NAMALWA (cell line): ENCODE results near the gene ARHGAP30.
"Not testable (repeated sequence)": the region's sequence is repeated elsewhere in the genome, so short reads cannot be mapped to it uniquely, and the experiment has no call there.

Source experiments
- DNase-seq: peaks from one replicate; pipeline ENCODE4 v3.0.0-alpha.2; 2015; ENCODE audit warnings: low spot score

The ARHGAP30 gene

DNA sequence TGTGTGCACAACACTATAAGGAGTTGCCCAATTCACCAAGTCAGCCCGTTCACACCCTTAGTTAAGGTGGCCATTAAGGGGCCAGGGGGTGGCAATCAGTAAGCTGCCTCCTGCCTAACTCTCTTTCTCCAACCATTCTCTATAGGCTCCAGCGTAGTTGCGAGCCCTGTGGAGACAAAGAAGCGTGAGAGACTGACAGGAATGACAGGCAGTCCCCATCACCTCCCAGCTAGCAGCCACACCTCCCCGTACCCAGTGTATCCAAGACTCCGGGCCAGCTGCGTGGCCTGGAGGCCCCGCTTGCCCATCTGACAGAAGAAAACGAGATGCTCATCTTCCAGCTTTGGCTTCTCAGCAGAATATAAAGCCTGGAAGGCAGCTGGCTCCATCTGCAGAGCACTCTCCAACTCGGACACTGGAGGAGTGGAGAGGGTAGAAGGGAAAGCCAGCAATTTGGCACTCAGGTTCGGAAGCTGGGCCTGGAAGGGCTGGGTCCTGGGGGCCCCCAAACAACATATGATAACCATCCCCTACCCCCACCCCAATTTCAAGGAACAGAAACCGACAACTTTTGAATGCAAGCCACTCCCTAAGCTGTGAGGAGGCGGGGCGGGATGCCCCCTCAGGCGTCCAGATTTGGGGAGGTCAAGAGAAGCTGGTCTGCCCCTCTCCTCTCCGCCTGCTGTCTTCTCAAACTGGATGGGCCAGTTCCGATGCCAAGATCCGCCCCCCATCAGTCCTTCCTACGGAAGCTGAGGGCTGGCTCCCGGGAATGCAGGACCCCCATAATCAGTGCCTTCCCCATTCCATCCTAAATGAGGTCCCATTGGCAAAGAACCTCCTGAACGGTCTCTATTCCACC lies 31.8 kb downstream of the ARHGAP30 start:
- no peak for DNase-seq

DNA sequence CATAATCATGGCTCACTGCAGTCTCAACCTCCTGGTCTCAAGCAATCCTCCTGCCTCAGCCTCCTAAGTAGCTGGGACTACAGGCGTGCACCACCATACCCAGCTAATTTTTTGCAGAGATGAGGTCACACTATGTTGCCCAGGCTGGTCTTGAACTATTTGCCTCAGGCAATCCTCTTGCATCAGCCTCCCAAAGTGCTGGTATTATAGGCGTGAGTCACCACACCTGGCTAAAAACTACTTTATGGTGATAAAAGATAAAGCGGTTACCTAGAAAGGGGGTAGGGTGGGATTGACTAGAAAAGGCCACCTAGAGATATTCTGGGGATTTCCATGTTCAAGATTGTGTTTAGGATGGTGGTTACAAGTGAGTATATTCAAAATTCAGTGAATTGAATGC lies 35.9 kb downstream of the ARHGAP30 start:
- DNase-seq: no peak

DNA sequence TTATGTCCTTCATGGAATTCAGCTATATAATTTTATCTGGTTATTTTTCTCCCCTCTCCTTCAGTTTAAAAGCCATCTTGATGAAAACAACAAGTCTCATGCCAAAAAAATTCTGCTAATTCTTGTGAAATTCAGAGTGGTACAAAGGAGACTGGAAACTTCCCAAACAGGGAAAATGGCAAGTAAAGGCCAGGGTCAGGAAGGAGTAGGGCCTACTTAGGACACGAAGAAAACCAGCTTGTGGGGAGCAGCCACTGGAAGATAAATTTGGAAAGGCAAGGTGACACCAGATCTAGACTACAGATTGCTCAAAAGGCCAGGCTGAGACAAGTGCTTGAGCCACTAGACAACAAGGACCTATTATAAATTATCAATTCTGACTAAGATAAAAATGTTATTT lies 37.3 kb downstream of the ARHGAP30 start:
- DNase-seq: no peak

DNA sequence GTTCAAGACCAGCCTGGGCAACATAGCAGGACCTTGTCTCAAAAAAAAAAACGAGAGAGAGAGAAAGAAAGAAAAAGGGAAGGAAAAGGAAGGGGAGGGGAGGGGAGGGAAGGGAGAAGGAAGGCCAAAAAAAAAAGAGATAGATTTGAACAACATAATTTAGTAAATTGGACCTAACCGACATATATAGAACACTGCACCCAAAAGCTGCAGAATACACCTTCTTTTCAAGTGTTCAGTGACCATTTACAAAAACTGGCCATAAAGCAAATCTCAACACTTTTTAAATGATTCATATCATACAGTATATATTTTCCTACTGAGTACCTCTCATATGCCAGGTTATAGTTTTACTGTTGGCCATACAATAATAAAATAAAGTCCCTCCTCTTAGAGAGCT lies 37.8 kb downstream of the ARHGAP30 start:
- DNase-seq: no peak

DNA sequence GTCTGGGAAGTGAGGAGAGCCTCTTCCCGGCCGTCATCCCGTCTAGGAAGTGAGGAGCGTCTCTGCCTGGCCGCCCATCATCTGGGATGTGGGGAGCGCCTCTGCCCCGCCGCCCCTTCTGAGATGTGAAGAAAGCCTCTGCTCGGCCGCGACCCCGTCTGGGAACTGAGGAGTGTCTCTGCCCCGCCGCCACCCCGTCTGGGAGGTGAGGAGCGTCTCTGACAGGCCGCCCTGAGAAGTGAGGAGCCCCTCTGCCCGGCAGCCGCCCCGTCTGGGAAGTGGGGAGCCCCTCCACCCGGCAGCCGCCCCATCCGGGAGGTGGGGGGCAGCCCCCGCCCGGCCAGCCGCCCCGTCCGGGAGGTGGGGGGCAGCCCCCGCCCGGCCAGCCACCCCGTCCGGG lies 40.2 kb downstream of the ARHGAP30 start:
- DNase-seq: not testable (repeated sequence)

DNA sequence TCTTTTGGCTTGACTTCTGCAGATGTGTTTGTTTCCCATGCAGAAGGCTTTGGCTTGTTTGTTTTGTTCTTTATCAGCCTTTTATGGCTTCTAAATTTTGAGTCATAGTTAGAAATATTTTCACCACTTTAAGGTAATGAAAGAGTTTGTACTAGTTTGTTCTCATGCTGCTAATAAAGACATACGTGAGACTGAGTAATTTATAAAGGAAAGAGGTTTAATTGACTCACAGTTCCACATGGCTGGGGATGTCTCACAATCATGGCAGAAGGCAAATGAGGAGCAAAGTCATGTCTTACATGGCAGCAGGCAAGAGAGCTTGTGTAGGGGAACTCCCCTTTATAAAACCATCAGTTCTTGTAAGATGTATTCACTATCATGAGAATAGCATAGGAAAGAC lies 42.7 kb downstream of the ARHGAP30 start:
- DNase-seq: not testable (repeated sequence)

DNA sequence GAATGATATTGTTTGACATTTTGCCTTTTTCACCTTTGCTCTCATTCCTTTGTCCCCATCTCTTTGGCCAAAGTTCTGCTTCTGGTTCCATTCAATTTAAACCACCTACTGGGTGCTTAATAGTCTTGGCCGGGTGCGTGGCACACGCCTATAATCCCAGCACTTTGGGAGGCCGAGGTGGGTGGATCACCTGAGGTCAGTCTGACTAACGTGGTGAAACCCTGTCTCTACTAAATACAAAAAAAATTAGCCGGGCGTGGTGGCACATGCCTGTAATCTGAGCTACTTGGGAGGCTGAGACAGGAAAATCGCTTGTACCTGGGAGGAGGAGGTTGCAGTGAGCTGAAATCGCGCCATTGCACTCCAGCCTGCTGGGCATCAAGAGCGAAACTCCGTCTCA lies 47.3 kb downstream of the ARHGAP30 start:
- DNase-seq: not testable (repeated sequence)

DNA sequence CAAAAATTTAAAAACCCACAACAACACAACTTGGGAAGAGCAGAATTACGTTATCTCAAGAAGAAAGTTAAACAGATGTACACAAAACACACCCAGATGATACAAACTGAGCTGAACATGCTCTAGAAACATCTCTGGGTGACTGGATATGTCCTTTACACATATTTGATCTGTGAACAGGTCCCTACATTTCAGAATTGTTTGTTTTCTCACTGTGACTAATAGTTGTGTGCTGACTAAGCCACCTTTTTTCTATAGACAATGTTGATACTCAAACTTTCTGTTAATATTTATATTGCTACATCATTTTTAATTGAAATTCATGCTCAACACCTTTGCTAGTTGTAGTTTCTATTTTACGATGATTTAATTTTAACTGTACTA lies 47.7 kb downstream of the ARHGAP30 start:
- DNase-seq: no peak

DNA sequence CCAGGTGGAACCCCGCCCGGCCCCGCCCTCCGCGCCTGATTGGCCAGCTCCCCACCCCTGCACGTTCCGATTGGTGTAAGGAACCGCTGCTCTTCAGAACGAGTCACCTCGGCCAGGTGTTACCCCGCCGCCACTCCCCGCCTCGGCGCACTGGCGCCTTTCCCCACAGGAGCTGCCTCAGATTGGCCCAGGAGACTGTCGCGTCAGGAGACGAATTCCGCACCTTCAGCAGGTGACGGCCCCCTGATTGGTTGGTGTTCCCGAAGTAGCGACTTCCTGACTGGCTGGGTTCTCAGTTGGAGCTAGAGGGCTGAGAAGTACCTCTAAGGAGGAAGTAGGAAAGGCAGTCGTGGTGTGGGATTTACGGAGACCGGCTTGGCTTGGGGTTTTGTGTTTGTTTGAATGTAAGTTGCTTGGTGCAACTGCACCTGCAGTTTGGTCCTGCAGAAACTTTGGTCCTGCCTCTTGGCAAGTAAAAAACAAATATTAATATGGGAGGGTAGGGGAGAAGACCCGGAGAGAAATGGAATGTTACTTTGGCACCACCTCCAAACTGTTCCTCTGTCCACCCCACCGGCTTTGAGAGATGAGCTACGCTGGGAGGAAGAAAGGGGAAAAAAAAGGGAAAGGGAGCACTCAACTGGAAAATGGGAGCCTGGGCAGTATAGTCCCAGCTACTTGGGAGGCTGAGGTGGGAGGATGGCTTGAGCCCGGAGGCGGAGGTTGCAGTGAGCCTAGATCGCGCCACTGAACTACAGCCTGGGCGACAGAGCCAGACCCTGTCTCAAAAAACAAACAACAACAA lies 48.3 kb downstream of the ARHGAP30 start:
- peak; percentile 94 for DNase-seq

DNA sequence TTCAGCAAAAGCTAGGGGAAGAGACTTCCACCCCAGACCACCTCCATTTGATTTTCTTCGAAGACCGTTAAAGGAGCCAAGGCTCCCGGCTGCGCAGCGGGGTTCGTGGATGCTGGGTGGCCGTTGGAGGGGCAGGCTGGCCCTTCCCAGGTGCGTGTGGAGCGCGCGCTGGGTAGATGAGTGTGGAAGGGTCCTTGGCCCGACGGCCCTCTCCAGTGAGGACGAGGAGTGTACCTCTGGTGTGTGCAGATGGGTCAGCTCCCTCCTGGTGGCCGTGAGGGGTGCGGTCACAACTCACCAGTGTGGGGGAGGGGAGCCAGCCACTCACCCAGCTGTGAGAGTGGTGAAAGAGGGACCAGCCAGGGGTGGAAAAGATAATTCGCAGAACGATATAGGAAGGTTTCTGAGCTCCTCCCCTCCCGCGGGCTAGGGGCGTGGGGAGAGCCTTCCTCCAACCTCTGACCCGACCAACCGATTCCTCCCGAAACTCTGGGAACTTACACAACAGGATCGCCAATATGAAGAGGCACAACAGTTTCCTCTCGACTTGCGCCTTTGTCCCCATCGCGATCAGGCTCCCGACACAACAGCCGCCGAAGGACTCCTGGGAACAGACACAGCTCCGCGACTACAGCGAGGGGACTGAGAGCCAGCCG lies 49.1 kb downstream of the ARHGAP30 start, which contains the start of gene F11R:
TSS of gene F11R (minus strand) at position 644 of the 656 bp plus-strand sequence. CDS start at position 565, 79 bp downstream.
- DNase-seq: no peak

DNA sequence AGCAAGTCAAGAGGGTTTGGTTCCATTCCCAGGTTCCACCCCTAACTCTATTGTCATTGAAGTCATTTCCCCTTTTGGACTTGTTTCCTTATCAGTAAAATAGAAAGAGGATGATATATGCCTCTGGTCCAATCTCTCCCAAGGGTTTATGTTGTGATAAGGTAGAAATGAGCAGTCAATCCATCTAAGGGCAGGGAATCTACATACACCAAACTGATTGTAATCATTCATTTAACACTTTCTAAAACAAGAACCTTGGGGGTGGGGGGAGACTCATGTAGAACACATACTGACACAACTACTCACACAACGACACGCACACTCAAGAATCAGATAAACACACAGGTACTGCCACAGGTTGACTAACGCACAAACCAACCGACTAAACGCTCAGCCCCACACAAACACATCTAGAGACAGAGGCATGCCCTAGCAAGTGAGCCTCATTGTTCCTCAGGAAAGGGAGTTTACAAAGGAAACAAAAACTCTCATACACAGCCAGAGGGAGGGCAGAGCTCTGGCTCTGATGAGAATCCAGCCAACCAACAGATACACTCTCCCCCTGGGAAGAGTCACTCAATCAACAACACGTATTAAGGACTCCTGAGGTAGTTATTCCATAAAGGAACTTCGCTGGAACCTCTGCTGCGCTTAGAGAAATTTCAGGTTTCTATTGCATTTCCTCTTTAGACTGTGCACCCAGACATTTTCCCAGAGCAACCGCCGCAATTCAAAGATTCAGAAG lies 49.8 kb downstream of the ARHGAP30 start:
- DNase-seq: peak; percentile 39

DNA sequence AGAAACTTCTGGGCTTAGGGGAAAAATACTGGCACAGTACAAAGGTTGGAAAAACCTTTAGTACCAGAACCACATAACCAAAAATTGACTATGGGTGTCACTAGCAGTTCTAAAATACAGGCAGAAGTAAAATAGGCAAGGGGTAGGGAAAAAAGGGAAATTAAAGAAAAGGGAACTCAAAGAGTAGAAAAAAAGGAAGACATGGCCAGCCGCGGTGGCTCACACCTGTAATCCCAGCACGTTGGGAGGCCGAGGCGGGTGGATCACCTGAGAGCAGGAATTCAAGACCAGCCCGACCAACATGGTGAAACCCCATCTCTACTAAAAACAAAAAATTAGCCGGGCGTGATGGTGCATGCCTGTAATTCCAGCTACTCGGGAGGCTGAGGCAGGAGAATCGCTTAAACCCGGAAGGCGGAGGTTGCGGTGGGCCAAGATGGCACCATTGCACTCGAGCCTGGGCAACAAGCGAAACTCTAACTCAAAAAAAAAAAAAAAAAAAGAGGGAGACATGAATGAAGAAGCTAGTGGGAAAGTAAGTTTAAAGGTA lies 50.5 kb downstream of the ARHGAP30 start:
- not testable (repeated sequence) for DNase-seq

DNA sequence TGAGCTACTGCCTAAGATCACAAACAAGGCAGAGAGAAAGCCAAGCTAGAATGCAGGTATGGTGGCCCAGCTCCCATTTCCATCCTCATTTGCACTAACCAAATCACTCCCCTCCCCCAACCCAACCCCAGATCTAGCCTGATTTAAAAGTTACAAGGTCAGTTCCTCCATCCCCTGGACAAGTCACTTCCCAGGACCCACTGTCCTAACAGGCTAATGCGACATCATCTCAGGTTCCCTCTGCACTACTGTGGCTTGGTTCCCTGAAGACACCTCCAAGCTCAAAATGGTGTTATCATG lies 51.1 kb downstream of the ARHGAP30 start:
- DNase-seq: no peak

DNA sequence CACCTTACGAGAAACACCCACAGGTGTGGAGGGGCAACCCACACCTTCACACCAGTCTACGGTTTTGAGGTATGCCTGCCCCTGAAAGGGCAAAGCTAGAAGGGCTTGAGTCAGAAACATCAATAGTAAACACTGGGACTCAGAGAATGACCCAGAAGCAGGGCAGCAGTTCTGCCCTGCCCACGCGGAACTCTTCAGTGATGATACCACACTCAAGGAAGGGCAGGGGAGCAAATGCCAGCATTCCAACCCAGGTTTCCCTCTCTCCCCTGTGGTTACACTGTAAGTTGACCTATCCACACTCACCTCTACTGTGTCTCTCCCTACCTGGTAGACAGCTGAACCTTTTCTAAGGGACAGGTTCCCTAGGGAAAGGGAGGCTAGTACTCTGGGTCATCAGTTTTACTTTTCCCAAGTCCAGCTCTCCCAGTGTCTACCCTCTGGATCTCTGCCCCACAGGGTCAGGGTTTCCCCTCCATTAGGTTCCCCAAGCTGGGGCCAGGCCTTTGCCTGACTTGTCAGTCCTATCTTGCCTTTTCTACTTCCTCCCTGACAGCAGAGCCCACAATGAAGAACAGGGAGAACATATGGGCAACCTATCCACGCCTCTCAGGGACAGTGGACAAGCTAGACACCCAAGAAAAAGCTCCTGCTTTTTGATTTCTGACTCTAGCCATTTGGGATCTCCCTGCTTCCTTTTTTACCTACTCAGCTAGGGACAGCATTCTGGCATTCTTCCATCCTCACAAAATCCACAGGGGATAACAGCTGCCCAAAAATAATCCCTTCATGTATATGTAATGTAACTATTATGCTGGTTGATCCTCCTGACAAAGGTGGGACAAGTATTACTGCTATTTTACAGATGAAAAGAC lies 51.7 kb downstream of the ARHGAP30 start:
- DNase-seq: no peak

DNA sequence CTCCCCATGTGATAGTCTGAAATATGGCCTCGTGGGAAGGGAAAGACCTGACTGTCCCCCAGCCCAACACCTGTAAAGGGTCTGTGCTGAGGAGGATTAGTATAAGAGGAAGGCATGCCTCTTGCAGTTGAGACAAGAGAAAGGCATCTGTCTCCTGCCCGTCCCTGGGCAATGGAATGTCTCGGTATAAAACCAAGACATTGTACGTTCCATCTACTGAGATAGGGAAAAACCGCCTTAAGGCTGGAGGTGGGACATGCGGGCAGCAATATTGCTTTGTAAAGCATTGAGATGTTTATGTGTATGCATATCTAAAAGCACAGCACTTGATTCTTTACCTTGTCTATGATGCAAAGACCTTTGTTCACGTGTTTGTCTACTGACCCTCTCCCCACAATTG lies 52.5 kb downstream of the ARHGAP30 start:
- DNase-seq: not testable (repeated sequence)

DNA sequence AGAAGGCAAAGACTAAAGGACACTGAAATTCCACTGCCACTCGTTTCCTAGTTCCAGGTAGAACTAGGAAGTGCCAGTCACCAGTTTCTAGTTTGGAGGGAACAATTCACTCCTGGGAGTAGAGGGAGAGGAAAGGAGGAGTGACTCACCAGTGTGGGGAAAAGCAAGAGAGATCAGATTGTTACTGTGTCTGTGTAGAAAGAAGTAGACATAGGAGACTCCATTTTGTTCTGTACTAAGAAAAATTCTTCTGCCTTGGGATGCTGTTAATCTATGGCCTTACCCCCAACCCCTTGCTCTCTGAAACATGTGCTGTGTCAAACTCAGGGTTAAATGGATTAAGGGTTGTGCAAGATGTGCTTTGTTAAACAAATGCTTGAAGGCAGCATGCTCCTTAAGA lies 53.0 kb downstream of the ARHGAP30 start:
- not testable (repeated sequence) for DNase-seq

DNA sequence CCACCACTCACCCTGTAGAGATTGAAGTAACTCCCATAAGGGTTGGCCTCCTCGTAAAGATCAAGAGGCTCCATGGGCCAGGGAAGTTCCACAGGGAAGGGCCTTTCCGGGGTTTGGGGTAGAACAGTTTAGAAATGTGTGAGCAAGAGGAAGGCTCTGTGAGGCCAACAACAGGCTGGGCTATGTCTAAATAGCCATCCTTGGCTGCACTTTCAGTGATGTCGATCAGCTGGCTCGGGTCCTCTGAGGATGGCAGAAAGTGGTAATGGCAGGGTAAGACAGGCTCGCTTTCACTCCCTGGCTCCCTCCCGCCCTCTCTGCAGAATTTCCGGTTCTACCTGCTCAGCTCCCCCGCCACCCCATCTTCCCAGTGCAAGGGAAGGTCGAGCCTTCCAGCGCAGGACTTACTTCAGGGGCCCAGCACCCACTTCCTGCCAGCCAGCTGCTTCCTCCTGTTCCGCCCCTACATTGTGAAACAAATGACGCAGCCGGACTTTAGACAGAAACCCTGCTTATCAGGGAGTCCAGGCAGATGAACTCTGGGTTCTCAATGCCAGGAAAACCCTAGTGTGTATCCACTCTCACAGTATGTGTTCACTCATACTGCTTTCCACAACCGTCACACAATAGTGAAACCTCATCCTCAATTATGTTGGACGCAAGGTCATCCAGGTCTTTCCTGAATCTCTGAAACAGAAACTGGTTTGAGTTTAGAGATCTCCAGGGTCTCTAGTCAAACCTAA lies 56.0 kb downstream of the ARHGAP30 start:
- peak; percentile 79 for DNase-seq

DNA sequence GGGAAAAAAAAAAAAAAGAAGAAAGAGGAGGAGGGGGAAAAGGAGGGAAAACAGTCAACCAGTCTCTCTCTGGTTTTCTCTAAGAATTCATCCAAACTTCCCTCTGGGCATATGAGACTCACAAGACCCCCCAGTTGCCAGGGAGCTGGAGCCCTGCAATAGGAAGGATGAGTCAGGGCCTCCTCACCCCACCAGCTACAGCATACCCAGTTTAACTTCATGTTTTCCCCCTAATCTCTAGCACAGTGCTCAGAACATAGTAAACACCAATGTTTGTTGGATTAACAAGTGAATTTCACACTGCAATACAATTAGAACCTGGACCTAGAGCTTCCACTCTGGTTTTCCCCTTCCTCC lies 56.6 kb downstream of the ARHGAP30 start:
- no peak for DNase-seq

DNA sequence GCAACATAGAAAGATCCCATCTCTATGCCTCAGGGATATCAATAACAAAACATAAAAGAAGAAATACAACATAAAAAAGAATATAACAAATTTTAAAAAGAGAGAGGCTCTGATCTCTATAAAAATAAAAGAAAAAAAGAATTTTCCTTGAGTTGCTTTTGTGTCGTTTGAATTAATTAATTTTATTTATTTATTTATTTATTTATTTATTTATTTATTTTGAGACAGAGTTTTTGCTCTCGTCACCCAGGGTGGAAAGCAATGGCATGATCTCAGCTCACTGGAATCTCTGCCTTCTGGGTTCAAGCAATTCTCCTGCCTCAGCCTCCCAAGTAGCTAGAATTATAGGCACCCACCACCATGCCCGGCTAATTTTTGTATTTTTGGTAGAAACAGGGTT lies 57.3 kb downstream of the ARHGAP30 start:
- DNase-seq: no peak

DNA sequence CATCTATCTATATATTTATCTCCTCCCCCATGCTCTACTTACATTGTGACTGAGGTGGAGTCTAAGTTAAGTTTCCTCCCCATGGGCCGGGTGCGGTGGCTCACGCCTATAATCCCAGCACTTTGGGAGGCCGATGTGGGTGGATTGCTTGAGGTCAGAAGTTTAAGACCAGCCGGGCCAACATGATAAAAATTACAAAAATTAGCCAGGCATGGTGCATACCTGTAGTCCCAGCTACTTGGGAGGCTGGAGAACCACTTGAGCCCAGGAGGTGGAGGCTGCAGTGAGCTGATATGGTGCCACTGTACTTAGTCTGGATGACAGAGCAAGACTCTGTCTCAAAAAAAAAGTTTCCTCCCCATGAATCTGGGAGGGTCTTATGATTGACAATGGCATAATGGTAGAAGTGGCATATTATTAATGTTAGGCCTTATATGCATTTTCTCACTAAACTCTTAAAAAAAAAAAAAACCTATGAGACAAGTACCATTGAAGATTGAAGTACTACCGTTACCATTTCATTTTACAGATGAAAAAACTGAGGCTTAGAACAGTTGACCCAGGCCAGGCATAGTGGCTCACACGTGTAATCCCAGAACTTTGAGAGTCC lies 60.0 kb downstream of the ARHGAP30 start:
- DNase-seq: no peak
